ENCODE results near the gene SIMC1.

The SIMC1 gene

GRCh38 chr5:176317534-176318374 is 79.5 kb downstream of the SIMC1 start:
- Mint-ChIP-seq H3K27me3 (no peaks in the 10 kb centered on the region), H3K36me3 (peaks cover 30% of the 10 kb centered on the region), H3K4me1 (no peaks in the 10 kb centered on the region), H3K4me3 (no peak overlapping the region), H3K27ac (no peak overlapping the region), H3K9me3 (no peaks in the 10 kb centered on the region)
- DNase-seq, result no peak
- CTCF ChIA-PET, result no interaction called here

- Mint-ChIP-seq H3K9me3 (no peaks in the 10 kb centered on the region), H3K4me3 (no peak overlapping the region), H3K36me3 (peaks cover 28% of the 10 kb centered on the region), H3K27me3 (no peaks in the 10 kb centered on the region), H3K4me1 (no peaks in the 10 kb centered on the region), H3K27ac (no peak overlapping the region)
- CTCF ChIA-PET, result interaction anchor here (0.7 to 1.1 kb wide), 2 partner anchors 41 to 524 kb away, joined by 3 read pairs; partner anchors contain the start of gene KIAA1191
- no peak for DNase-seq
Observed at GRCh38 chr5:176319827-176320554, 81.8 kb downstream of the SIMC1 start.

- CTCF ChIA-PET, result interaction anchor here (0.7 to 1.1 kb wide), 2 partner anchors 41 to 523 kb away, joined by 3 read pairs; partner anchors contain the start of gene KIAA1191
- Mint-ChIP-seq H3K27me3 (no peaks in the 10 kb centered on the region), H3K9me3 (no peaks in the 10 kb centered on the region), H3K4me1 (no peaks in the 10 kb centered on the region), H3K36me3 (peaks cover 23% of the 10 kb centered on the region), H3K27ac (no peak overlapping the region), H3K4me3 (no peak overlapping the region)
- DNase-seq, result no peak
Observed at GRCh38 chr5:176320577-176320976, 82.4 kb downstream of the SIMC1 start.

GRCh38 chr5:176334031-176334770 is 96.0 kb downstream of the SIMC1 start:
- Mint-ChIP-seq H3K4me1 (no peaks in the 10 kb centered on the region), H3K9me3 (peaks cover 10% of the 10 kb centered on the region), H3K36me3 (peaks cover 41% of the 10 kb centered on the region), H3K27me3 (no peaks in the 10 kb centered on the region), H3K27ac (peak overlapping the region; percentile 55), H3K4me3 (no peak overlapping the region)
- DNase-seq, result no peak
- CTCF ChIA-PET, result no interaction called here

GRCh38 chr5:176337913-176338312 is 99.7 kb downstream of the SIMC1 start:
- peaks cover 42% of the 10 kb centered on the region for H3K36me3 Mint-ChIP-seq
- H3K4me1 Mint-ChIP-seq, result no peaks in the 10 kb centered on the region
- peaks cover 10% of the 10 kb centered on the region for H3K9me3 Mint-ChIP-seq
- no peak for DNase-seq
- H3K27ac Mint-ChIP-seq, result no peak overlapping the region
- no peak overlapping the region for H3K4me3 Mint-ChIP-seq
- CTCF ChIA-PET, result no interaction called here
- no peaks in the 10 kb centered on the region for H3K27me3 Mint-ChIP-seq

- DNase-seq, result no peak
- H3K27ac Mint-ChIP-seq, result no peak overlapping the region
- peaks cover 35% of the 10 kb centered on the region for H3K36me3 Mint-ChIP-seq
- H3K9me3 Mint-ChIP-seq, result peaks cover 3% of the 10 kb centered on the region
- no peak overlapping the region for H3K4me3 Mint-ChIP-seq
- no peaks in the 10 kb centered on the region for H3K4me1 Mint-ChIP-seq
- no peaks in the 10 kb centered on the region for H3K27me3 Mint-ChIP-seq
- CTCF ChIA-PET, result no interaction called here
Observed at GRCh38 chr5:176339304-176339703, 101.1 kb downstream of the SIMC1 start.

GRCh38 chr5:176341325-176342157 is 103.3 kb downstream of the SIMC1 start:
- Mint-ChIP-seq H3K4me1 (no peaks in the 10 kb centered on the region), H3K9me3 (no peaks in the 10 kb centered on the region), H3K27ac (no peak overlapping the region), H3K4me3 (no peak overlapping the region), H3K36me3 (peaks cover 41% of the 10 kb centered on the region), H3K27me3 (no peaks in the 10 kb centered on the region)
- CTCF ChIA-PET, result no interaction called here
- DNase-seq, result no peak

- Mint-ChIP-seq H3K9me3 (no peaks in the 10 kb centered on the region), H3K4me3 (no peak overlapping the region), H3K27me3 (no peaks in the 10 kb centered on the region), H3K27ac (no peak overlapping the region), H3K4me1 (no peaks in the 10 kb centered on the region), H3K36me3 (peaks cover 36% of the 10 kb centered on the region)
- CTCF ChIA-PET, result no interaction called here
- no peak for DNase-seq
Observed at GRCh38 chr5:176342158-176342483, 103.9 kb downstream of the SIMC1 start.

- CTCF ChIA-PET, result no interaction called here
- H3K4me1 Mint-ChIP-seq, result no peaks in the 10 kb centered on the region
- H3K9me3 Mint-ChIP-seq, result no peaks in the 10 kb centered on the region
- peak overlapping the region; percentile 46 for H3K27ac Mint-ChIP-seq
- H3K27me3 Mint-ChIP-seq, result no peaks in the 10 kb centered on the region
- H3K36me3 Mint-ChIP-seq, result peaks cover 36% of the 10 kb centered on the region
- no peak for DNase-seq
- H3K4me3 Mint-ChIP-seq, result no peak overlapping the region
Observed at GRCh38 chr5:176342766-176343458, 104.7 kb downstream of the SIMC1 start.

GRCh38 chr5:176350416-176350815 is 112.2 kb downstream of the SIMC1 start:
- Mint-ChIP-seq H3K4me3 (no peak overlapping the region), H3K27me3 (no peaks in the 10 kb centered on the region), H3K4me1 (peaks cover 8% of the 10 kb centered on the region), H3K36me3 (peaks cover 70% of the 10 kb centered on the region), H3K9me3 (no peaks in the 10 kb centered on the region), H3K27ac (no peak overlapping the region)
- CTCF ChIA-PET, result no interaction called here
- no peak for DNase-seq

- peaks cover 11% of the 10 kb centered on the region for H3K4me1 Mint-ChIP-seq
- H3K36me3 Mint-ChIP-seq, result peaks cover 67% of the 10 kb centered on the region
- H3K4me3 Mint-ChIP-seq, result no peak overlapping the region
- H3K27me3 Mint-ChIP-seq, result no peaks in the 10 kb centered on the region
- CTCF ChIA-PET, result no interaction called here
- no peaks in the 10 kb centered on the region for H3K9me3 Mint-ChIP-seq
- DNase-seq, result no peak
- peak overlapping the region; percentile 67 for H3K27ac Mint-ChIP-seq
Observed at GRCh38 chr5:176352116-176352878, 114.1 kb downstream of the SIMC1 start.

GRCh38 chr5:176353533-176353932 is 115.3 kb downstream of the SIMC1 start:
- CTCF ChIA-PET, result no interaction called here
- H3K36me3 Mint-ChIP-seq, result peaks cover 69% of the 10 kb centered on the region
- no peaks in the 10 kb centered on the region for H3K9me3 Mint-ChIP-seq
- DNase-seq, result no peak
- H3K27ac Mint-ChIP-seq, result no peak overlapping the region
- H3K4me3 Mint-ChIP-seq, result no peak overlapping the region
- H3K4me1 Mint-ChIP-seq, result peaks cover 21% of the 10 kb centered on the region
- H3K27me3 Mint-ChIP-seq, result no peaks in the 10 kb centered on the region

Data from activated naive CD4-positive, alpha-beta T cell treated with anti-CD3 and anti-CD28 coated beads, Interleukin-2, amount 10 ng/mL, durations not matched to agents 7 days and 5 days (primary cell).